Measurements from ENCODE around the gene MMUT.
"Not testable (repeated sequence)": the region's sequence is repeated elsewhere in the genome, so short reads cannot be mapped to it uniquely, and the experiment has no call there.

Gene MMUT

DNA sequence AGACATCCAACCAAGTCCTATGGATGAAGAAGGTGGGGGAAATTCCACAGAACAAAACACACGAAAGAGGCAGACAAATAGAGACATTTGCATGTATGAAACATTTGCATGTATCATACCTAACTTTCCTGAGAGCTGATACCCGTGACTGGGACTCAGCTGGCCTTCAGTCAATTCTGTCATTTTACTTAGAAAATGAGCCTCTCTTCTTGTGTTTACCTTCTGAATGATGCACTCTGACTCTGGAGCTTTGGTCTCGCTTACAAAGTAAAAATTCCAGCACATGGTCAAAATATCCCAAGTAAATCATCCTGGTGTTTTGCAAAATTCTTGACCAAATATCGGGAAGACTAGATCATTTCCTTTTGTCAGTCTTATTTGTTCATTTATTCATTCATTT, 46.9 kb downstream of the MMUT start:
- DNase-seq = no peak

DNA sequence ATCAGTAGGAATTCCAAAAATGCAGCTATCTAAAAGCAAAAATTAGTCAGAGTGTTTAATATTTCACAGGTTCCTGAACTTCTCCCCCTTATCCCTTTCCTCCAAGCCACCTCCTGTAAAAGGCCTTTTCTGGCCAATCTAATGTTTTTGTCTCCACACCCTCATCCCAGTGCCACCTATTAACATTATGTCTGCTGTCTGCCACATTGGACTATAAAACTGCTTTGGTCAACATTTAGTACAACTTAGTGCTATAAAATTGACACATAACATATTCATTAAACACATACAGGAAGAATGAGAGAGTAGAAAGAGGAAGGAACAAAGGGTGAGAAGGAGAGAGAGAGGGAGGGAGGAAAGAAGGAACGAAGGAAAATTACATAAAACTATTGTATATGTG, 47.7 kb downstream of the MMUT start:
- DNase-seq = no peak

DNA sequence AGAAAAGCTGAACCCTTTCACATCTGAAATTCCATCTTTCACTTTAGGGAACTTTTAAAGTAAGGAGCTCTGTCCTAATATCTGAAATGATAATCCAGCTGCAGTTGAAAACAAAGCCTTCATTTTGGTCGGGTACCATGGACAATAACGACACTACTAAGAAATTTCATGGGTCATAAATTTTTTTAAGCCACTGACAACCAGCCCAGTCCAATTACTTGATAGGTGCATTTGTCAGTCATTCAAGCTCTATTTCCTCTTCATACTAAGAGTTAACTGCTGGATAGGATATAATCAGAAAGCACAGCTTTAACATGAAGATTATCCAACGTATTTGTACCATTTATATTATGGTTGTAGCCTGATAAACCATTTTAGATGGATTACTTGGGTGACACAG, 52.5 kb downstream of the MMUT start:
- no peak for DNase-seq

GRCh38 chr6:49409951-49410542, 53.0 kb downstream of the MMUT start:
- peak; percentile 30 for DNase-seq

- DNase-seq = no peak
Measured at GRCh38 chr6:49406250-49406970, 56.6 kb downstream of the MMUT start.

GRCh38 chr6:49401063-49401462, 62.0 kb downstream of the MMUT start:
- DNase-seq = no peak

DNA sequence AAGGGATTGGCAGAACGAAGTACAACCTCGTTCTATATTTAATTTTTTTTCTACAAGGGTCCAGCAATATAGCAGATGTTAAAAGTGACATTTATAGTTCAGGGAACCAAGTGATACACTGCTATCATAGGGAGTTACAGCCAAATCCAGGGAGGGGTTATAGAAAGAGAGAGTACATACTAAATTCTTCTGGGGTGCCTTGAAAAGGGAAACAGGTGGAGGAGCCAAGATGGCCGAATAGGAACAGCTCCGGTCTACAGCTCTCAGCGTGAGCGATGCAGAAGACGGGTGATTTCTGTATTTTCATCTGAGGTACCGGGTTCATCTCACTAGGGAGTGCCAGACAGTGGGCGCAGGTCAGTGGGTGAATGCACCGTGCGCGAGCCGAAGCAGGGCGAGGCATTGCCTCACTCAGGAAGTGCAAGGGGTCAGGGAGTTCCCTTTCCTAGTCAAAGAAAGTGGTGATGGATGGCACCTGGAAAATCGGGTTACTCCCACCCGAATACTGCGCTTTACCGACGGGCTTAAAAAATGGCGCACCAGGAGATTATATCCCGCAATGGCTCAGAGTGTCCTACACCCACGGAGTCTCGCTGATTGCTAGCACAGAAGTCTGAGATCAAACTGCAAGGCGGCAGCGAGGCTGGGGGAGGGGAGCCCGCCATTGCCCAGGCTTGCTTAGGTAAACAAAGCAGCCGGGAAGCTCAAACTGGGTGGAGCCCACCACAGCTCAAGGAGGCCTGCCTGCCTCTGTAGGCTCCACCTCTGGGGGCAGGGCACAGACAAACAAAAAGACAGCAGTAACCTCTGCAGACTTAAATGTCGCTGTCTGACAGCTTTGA, 76.2 kb downstream of the MMUT start:
- DNase-seq = not testable (repeated sequence)

GRCh38 chr6:49384904-49385303, 78.1 kb downstream of the MMUT start:
- DNase-seq = no peak
